GDM1 (cell line): Measurements from ENCODE around the gene BAHD1.
A peak's percentile ranks its signal among the peaks of the same experiment; 100 is the strongest.

Source experiments
- DNase-seq: peaks from one replicate; lab custom pipeline; 2025; lab: John Stamatoyannopoulos, UW

The BAHD1 gene

DNA sequence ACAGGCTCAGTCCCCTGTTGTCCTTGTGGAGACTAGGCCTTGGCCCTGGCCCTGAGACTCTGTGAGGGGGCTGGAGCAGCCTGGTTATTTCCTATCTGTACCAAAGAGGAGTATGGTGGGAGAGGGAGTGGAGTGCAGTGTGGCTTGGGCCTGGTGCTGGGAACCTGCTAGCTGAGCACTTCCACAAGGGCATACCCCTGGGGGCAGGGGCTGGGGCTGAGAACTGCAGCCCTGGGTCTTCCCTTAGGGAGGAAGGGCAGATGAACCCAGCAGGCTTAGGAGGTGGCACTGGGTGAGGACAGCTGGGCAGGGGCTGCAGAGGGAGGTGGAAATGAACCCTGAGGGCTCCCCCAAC, 26.5 kb downstream of the BAHD1 start:
- DNase-seq, result no peak

DNA sequence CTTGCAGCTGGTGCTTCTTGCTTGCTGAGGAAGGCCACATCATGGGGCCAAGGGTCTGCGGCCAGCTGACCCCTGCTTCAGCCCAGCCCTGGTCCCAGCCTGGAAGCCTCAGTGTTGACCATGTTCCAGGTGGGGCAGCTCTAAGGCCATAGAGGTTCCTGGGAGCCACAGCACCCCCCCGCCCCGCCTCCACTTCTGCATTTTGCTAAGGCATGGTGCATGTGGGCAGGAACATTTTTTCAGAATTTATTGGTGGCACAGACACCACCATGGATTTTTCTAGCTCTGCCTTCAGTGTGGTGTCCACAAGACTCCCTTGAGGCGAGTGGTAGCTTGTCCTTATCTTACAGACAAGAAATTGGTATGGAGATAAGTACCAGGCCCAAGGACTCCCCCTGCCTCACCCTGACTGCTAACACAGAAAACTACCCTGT, 28.2 kb downstream of the BAHD1 start:
- DNase-seq, result no peak

GRCh38 chr15:40469776-40470390, 29.1 kb downstream of the BAHD1 start:
- DNase-seq, result no peak

GRCh38 chr15:40470423-40471104, 29.8 kb downstream of the BAHD1 start, which contains the start of gene CHST14:
Gene CHST14, plus strand, starts transcription at chr15:40470984. Its CDS starts 230 bp downstream, at chr15:40471214.
- peak; percentile 57 for DNase-seq

DNA sequence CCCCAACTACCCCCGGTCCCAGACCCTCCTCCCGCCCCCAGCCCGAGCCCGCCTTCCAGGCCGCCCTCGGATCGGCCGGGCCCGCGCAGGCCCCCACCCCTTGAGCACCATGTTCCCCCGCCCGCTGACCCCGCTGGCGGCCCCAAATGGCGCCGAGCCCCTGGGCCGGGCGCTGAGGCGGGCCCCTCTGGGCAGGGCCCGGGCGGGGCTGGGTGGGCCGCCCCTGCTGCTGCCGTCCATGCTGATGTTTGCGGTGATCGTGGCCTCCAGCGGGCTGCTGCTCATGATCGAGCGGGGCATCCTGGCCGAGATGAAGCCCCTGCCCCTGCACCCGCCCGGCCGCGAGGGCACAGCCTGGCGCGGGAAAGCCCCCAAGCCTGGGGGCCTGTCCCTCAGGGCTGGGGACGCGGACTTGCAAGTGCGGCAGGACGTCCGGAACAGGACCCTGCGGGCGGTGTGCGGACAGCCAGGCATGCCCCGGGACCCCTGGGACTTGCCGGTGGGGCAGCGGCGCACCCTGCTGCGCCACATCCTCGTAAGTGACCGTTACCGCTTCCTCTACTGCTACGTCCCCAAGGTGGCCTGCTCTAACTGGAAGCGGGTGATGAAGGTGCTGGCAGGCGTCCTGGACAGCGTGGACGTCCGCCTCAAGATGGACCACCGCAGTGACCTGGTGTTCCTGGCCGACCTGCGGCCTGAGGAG, 30.5 kb downstream of the BAHD1 start:
- DNase-seq, result no peak

DNA sequence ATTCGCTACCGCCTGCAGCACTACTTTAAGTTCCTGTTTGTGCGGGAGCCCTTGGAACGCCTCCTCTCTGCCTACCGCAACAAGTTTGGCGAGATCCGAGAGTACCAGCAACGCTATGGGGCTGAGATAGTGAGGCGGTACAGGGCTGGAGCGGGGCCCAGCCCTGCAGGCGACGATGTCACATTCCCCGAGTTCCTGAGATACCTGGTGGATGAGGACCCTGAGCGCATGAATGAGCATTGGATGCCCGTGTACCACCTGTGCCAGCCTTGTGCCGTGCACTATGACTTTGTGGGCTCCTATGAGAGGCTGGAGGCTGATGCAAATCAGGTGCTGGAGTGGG, 31.0 kb downstream of the BAHD1 start:
- DNase-seq, result peak; percentile 18

- no peak for DNase-seq
Measured at GRCh38 chr15:40472171-40472727, 31.5 kb downstream of the BAHD1 start.

- DNase-seq, result no peak
Measured at GRCh38 chr15:40474581-40474980, 33.8 kb downstream of the BAHD1 start.

DNA sequence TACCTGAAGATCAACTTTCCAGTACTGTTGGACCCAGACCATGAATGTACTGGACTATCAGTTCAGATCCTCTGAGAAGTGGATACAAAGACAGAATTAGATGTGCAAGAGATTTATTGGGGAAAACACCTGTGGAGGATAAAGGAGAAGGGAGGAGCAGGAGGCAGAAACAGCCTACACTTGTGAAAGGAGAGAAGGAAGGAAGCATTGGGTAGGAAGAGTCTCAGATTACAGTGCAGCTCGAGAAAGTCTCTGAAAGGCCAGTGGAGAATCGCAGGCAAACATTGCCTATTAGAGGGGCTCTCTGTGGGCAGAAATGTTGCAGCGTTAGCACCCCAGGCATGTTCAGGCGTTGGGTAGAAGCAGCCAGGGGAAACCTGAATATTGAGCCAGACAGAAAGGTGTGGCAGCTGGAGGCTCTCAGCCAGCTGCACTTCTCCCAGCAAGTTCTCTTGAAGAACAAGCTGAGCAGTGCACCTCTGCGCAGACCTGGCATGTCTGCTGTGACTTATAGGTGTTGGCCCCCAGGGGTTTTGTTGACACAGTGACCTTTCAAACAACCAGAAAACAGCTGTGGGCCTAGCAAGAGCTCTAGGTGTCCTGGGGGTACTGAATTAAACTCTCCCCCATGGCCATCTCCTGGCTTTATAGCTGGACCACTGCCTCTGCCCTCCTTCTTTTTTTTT, 37.0 kb downstream of the BAHD1 start:
- no peak for DNase-seq

DNA sequence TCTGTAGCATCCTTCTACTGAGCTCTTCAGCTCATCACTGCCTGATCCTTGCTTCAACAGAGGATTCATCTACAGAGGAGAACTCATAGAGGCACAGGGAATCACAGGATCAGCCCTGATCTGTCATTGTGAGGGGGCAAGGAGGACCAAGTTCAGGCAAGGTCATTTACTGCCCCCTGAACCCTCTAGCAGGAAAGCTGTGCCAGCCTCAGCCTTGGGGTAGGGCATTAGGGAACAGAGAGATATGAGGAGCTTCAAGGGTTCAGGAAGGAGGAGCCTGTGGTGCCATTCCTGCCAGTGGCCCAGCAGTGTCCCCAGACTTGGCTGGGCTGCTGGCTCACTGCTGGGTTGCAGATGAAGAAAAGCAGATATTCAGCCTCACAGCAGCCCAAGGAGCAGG, 38.3 kb downstream of the BAHD1 start:
- no peak for DNase-seq

- no peak for DNase-seq
Measured at GRCh38 chr15:40481341-40482074, 40.8 kb downstream of the BAHD1 start.

DNA sequence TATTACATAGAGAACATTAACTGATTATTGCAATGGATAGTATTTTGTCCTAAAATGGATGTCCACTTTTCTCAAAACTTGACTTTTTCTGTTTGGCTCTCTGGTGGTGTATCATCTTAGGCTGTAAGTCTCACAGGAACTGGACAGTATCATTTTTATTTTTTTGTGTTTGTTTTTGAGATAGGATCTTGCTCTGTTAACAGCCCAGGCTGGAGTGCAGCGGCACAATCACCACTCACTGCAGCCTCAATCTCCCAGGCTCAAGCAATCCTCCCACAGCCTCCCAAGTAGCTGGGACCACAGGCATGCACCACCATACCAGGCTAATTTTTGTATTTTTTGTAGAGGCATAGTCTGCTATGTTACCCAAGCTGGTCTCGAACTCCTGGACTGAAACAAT, 43.2 kb downstream of the BAHD1 start:
- DNase-seq, result no peak

DNA sequence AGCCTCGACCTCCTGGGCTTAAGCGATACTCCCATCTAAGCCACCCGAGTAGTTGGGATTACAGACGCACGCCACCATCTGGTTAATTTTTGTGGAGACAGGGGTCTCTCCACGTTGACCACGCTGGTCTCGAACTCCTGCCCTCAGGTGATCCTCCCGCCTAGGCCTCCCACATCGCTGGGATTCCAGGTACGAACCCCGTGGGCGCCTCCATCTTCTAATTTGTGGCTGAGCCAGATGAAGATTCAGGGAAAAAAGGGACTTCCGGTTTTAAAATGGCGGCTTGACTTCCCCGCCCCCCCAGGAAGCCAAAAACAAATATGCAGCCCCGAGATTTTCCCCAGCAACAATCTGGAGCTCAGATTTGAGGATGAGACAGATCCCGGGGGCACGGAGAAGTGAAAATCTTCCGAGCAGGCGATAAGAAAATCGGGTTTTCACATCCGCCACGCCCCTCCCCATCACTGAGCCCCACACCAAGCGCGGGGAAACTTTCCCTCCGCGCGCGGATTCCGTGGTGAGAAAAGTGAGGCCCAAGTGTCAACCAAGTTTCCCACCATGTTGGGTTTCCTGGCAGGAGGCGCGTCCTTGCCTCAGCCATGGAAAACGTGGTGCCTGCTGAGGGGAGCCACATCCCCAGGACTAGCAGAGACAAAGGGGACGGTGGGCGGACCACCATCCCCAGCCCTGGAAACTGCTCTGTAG, 45.5 kb downstream of the BAHD1 start:
- DNase-seq, result no peak

- DNase-seq, result no peak
Measured at GRCh38 chr15:40487816-40488682, 47.3 kb downstream of the BAHD1 start.

DNA sequence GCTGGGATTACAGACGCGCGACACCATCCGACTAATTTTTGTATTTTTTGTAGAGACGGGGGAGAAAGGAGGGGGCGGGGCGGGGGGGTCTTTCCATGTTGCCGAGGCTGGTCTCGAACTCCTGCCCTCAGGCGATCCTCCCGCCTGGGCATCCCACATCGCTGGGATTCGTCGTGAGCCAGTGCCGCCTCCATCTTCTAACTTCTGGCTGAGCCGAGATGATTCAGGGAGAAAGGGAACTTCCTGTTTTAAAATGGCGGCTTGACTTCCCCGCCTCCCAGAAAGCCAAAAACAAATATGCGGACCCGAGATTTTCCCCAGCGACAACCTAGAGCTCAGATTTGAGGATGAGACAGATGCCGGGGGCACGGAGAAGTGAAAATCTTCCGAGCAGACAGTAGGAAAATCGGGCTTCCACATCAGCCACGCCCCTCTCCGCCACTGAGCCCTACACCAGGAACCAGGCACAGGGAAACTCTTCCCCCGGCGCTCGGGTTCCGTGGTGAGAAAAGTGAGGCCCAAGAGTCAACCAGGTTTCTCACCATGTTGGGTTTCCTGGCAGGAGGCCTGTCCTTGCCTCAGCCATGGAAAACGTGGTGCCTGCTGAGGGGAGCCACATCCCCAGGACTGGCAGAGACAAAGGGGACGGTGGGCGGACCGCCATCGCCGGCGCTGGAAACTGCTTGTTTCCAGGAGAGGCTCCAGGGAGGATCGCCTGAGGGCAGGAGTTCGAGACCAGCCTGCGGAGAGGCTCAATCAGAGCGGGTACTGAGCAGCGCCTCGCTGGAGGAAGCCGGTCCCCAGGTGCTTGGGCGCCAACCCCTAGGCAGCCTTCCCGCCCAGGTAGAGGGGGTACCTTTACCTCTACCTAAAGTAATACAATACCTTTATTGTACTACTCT, 48.8 kb downstream of the BAHD1 start:
- no peak for DNase-seq

DNA sequence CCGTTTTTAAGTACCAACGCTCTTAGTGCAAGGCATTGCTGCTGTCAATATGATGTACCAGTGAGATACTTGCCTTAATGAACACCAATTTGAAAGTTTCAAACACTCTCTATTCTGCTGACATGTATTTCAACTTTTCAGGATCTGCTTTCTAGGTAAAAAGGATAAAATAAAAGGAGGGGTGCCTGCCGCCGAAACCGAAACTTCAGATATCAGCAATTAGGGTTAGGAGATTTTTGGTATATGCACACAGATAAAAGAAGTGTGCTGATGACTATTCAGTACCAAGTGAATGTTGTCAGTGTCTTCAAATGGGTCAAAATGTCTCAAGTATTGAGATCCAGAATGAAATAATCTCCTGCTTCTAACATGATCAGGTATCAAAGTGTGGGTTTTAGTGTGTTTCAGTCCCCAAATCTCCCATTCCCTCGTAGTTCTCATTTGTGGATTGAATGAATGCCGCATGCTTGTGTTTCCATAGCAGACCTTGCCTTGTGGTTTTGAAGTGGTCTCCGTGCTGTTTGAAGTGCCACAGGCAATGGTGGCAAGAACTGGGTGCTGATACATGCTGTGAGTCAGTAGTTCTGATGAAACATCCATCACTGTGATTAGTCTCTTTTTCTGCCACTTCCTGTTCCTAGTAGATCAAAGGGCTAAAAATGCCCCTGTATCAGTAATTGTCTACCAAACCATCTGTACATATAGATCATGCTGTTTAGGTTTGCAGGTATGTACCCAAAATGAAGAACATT, 52.5 kb downstream of the BAHD1 start:
- DNase-seq, result no peak

DNA sequence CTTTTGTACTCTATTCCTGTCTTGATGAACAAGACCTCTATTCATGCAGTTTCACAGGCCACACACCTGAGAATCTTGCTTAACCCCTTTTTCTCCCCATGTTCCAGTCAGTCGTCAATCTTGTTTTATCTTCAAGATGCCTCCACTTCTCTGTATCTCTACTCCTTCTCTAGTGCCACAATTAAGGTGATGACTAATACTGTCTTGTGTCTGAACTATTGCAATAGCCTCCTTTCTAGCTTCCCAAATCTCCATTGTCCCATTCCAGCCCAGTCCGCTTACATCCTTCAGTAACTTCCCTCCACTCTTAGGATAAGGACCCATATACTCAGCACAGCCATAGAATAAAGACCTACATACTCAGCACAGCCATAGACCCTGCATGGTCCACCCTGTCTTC, 54.8 kb downstream of the BAHD1 start:
- DNase-seq, result no peak

DNA sequence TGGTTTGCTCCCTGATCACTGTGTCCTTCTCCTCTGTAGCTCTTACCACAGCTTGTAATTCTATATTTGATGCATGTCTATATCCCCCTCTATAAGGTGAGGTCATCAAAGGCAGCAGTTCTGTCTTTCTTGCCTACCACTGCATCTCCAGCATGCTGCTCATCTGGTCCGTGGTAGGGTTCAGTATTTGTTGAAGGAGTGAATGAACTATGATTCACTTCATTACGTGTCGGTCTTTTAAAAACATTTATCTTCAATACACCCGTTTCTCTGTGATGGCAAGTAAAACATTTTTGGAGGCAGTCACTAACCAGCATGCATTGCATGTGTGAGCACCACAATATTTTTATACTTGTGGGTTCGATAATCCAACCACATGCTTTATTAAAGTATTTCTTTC, 57.7 kb downstream of the BAHD1 start:
- no peak for DNase-seq
